WTC11 (cell line): ENCODE measurements around the gene ZBTB11. TPM values are rescaled to one million over a fixed set of nuclear protein-coding genes. Genes with fewer than 3 reads are reported as not detected.

Experiments
- ATAC-seq: fragments of 200-7000 bp; cut with Tn5 transposase; 2 replicates; pipeline ENCODE4 v1.10.0; 2021; ENCODE audit warnings: mild to moderate bottlenecking, moderate library complexity
- CTCF ChIA-PET: fragments of 300-600 bp; sonication (Branson Sonifier 250); formaldehyde crosslinking; loops from one replicate; lab custom pipeline; 2021; ENCODE audit warnings: antibody characterized with exemption; lab: Charles Lee
- POLR2A ChIA-PET: fragments of 350-600 bp; sonication (Branson Sonifier 250); formaldehyde crosslinking; loops from one replicate; lab custom pipeline; 2021; ENCODE audit warnings: antibody characterized with exemption; lab: Charles Lee
- DNase-seq: peaks from one replicate; pipeline ENCODE4 v3.0.0; 2021; ENCODE audit warnings: low spot score
- H3K27ac Mint-ChIP-seq: 2 replicates; pipeline ENCODE4 v1.8.0; 2021; ENCODE audit warnings: mixed read lengths
- H3K27me3 Mint-ChIP-seq: 2 replicates; pipeline ENCODE4 v1.8.0; 2021; ENCODE audit warnings: low read depth, mild to moderate bottlenecking, moderate library complexity, mixed read lengths
- H3K36me3 Mint-ChIP-seq: 2 replicates; pipeline ENCODE4 v1.8.0; 2021; ENCODE audit warnings: mixed read lengths
- H3K4me1 Mint-ChIP-seq: 2 replicates; pipeline ENCODE4 v1.8.0; 2022; ENCODE audit warnings: mixed read lengths
- H3K4me3 Mint-ChIP-seq: 2 replicates; pipeline ENCODE4 v1.8.0; 2021; ENCODE audit warnings: mild to moderate bottlenecking, moderate library complexity, mixed read lengths
- H3K9me3 Mint-ChIP-seq: 2 replicates; pipeline ENCODE4 v1.8.0; 2021; ENCODE audit warnings: mixed read lengths
- AR ChIP-seq: fragments of 250-450 bp; sonication (Bioruptor Pico); IDR thresholded peaks from 2 replicates; pipeline ENCODE4 v1.9.0; 2021; ENCODE audit warnings: mild to moderate bottlenecking
- ATF6 ChIP-seq: sonication (generic); formaldehyde crosslinking; IDR thresholded peaks from 2 replicates; pipeline ENCODE4 v1.8.1; 2023; ENCODE audit warnings: mild to moderate bottlenecking, missing genetic modification reagents
- CTCF ChIP-seq: fragments of 200-600 bp; IDR thresholded peaks from 2 replicates; pipeline ENCODE4 v1.8.0; 2022; ENCODE audit warnings: antibody characterized with exemption
- ETV6 ChIP-seq: sonication (generic); formaldehyde crosslinking; IDR thresholded peaks from 2 replicates; pipeline ENCODE4 v1.8.1; 2022; ENCODE audit warnings: mild to moderate bottlenecking, missing genetic modification reagents
- FOXJ3 ChIP-seq: sonication (generic); formaldehyde crosslinking; IDR thresholded peaks from 2 replicates; pipeline ENCODE4 v1.9.0; 2021; ENCODE audit warnings: missing genetic modification reagents, mild to moderate bottlenecking, borderline replicate concordance
- HMGXB4 ChIP-seq: sonication (generic); formaldehyde crosslinking; IDR thresholded peaks from 2 replicates; pipeline ENCODE4 v1.8.1; 2023; ENCODE audit warnings: mild to moderate bottlenecking, moderate library complexity, missing genetic modification reagents
- JUN ChIP-seq: sonication (generic); formaldehyde crosslinking; IDR thresholded peaks from 2 replicates; pipeline ENCODE4 v1.8.0; 2023; ENCODE audit warnings: mild to moderate bottlenecking, missing genetic modification reagents
- SMAD3 ChIP-seq: sonication (generic); formaldehyde crosslinking; IDR thresholded peaks from 2 replicates; pipeline ENCODE4 v1.8.0; 2022; ENCODE audit warnings: missing genetic modification reagents, mild to moderate bottlenecking, borderline replicate concordance
- ZNF532 ChIP-seq: fragments of 250-450 bp; sonication (Bioruptor Pico); IDR thresholded peaks from 2 replicates; pipeline ENCODE4 v1.9.0; 2021; ENCODE audit warnings: mild to moderate bottlenecking, borderline replicate concordance
- total RNA-seq: library from RNA; stranded (reverse); gene quantifications from 3 replicates; pipeline ENCODE4 v1.2.3, GENCODE V29; 2021

Gene ZBTB11
- total RNA-seq, 1 experiment from 2014 or later: 13.5 TPM

GRCh38 chr3:101638261-101638745 is 38.6 kb downstream of the ZBTB11 start (continued):
- TF ChIP-seq ATF6 (CRISPR knock-in tag): no peak
- TF ChIP-seq, all 79 proteins: peak for 0

GRCh38 chr3:101637451-101637850 is 39.5 kb downstream of the ZBTB11 start:
- Mint-ChIP-seq H3K4me1 (peaks cover 21% of the 10 kb centered on the region), H3K36me3 (no peaks in the 10 kb centered on the region), H3K4me3 (no peak overlapping the region), H3K27ac (no peak overlapping the region), H3K27me3 (no peaks in the 10 kb centered on the region), H3K9me3 (no peaks in the 10 kb centered on the region)
- CTCF ChIA-PET: interaction anchor here (0.9 to 1.2 kb wide), 4 partner anchors 9 to 255 kb away, joined by 3 to 6 read pairs (median 4); partner anchors contain the start of gene PCNP
- DNase-seq (no peak), ATAC-seq (no peak)
- no peak for TF ChIP-seq AR (CRISPR knock-in tag)
- POLR2A ChIA-PET: interaction anchor here (0.5 kb wide), 1 partner anchor 64 kb away, joined by 3 read pairs; no protein-coding TSS in a partner anchor

GRCh38 chr3:101635954-101636798 is 40.8 kb downstream of the ZBTB11 start:
- Mint-ChIP-seq H3K27ac (no peak overlapping the region), H3K36me3 (no peaks in the 10 kb centered on the region), H3K9me3 (no peaks in the 10 kb centered on the region), H3K4me3 (no peak overlapping the region)
- POLR2A ChIA-PET: no interaction called here
- TF ChIP-seq CTCF (peak; percentile 69), AR (CRISPR knock-in tag) (no peak)
- TF ChIP-seq, all 79 proteins: peak for 1
- DNase-seq: peak; percentile 84
- Mint-ChIP-seq H3K27me3 (no peaks in the 10 kb centered on the region), H3K4me1 (peaks cover 14% of the 10 kb centered on the region)
- CTCF ChIA-PET: interaction anchor here (0.9 to 1.3 kb wide), 2 partner anchors 62 to 425 kb away, joined by 3 read pairs; partner anchors contain the start of gene PCNP
- ATAC-seq: peak; percentile 87

GRCh38 chr3:101635345-101635744 is 41.6 kb downstream of the ZBTB11 start:
- Mint-ChIP-seq H3K36me3 (no peaks in the 10 kb centered on the region), H3K4me1 (peaks cover 14% of the 10 kb centered on the region), H3K9me3 (no peaks in the 10 kb centered on the region), H3K27ac (no peak overlapping the region), H3K4me3 (no peak overlapping the region), H3K27me3 (no peaks in the 10 kb centered on the region)
- ChIA-PET POLR2A (no interaction called here), CTCF (interaction anchor here (0.9 to 1.3 kb wide), 2 partner anchors 62 to 424 kb away, joined by 3 read pairs; partner anchors contain the start of gene PCNP)
- TF ChIP-seq HMGXB4 (CRISPR knock-in tag) (no peak), ZNF532 (CRISPR knock-in tag) (no peak), ETV6 (CRISPR knock-in tag) (no peak), FOXJ3 (CRISPR knock-in tag) (no peak), SMAD3 (CRISPR knock-in tag) (no peak), JUN (CRISPR knock-in tag) (no peak)
- ATAC-seq (no peak), DNase-seq (no peak)
